ENCODE results near the gene IFNL4. TPM values are rescaled to one million over a fixed set of nuclear protein-coding genes. Genes with fewer than 3 reads are reported as not detected.
"Not testable (repeated sequence)": the region's sequence is repeated elsewhere in the genome, so short reads cannot be mapped to it uniquely, and the experiment has no call there.

The IFNL4 gene
- total RNA-seq = 0.81 TPM

DNA sequence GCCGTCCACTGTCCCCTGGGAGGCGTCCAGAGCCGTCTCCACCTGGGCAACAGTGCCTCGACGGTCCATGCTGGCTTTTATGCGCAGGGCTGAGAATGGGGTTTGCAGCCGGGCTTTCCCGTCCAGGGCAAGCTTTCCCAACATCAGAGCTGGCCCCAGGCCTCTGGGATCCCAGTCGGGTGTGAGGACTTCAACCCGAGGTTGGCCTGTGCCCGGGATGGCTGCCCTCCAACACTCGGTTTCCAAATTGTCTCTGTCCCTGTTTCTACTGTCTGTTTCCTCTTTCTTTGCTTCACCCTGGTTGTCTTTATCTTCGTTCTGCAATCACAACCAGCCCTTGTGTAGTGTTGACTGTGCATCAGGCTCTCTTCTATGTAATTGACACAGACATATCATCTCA is at the start of gene IFNL4:
Gene IFNL4, minus strand, starts transcription at position 51 of the 400 bp plus-strand sequence.
- no peak for DNase-seq (ENCODE audit: low read depth in 2 of 3, low spot score in 2 of 3)

DNA sequence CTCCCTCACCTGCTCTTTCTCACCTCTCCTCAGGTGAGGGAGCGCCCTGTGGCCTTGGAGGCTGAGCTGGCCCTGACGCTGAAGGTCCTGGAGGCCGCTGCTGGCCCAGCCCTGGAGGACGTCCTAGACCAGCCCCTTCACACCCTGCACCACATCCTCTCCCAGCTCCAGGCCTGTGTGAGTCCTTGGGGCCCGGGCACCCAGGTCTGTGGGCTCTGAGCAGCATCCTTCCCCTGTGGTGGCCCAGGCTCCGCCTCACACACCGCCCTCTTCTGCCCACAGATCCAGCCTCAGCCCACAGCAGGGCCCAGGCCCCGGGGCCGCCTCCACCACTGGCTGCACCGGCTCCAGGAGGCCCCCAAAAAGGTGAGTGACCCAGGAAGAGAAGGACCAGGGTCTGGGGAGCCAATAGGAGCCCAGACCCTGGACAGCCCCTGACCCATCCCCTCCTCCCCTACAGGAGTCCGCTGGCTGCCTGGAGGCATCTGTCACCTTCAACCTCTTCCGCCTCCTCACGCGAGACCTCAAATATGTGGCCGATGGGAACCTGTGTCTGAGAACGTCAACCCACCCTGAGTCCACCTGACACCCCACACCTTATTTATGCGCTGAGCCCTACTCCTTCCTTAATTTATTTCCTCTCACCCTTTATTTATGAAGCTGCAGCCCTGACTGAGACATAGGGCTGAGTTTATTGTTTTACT is 49.4 kb upstream of the IFNL4 start:
- DNase-seq (ENCODE audit: low read depth in 2 of 3, low spot score in 2 of 3) = peak in 1 of 3 donors; percentile 67

DNA sequence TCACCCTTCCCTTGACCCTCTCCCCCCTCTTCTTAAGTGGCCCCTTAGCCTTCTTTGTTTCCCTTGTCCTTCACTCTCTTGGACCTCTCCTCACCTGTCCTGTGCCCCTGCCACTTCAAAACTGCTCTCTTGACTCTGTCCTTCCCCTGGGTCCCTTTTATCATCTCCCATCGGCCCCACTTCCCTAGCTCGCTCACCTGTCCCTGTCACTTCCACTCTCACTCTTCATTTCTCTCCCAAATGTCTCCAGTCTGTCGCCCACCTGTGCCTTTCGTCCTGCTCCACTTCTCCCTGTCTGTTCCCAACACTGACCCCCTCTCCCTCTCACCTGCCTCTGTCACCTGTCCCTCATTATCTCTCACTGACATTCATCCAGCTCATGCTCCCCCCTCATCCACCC is 48.2 kb upstream of the IFNL4 start:
- no peak for DNase-seq (ENCODE audit: low read depth in 2 of 3, low spot score in 2 of 3)

DNA sequence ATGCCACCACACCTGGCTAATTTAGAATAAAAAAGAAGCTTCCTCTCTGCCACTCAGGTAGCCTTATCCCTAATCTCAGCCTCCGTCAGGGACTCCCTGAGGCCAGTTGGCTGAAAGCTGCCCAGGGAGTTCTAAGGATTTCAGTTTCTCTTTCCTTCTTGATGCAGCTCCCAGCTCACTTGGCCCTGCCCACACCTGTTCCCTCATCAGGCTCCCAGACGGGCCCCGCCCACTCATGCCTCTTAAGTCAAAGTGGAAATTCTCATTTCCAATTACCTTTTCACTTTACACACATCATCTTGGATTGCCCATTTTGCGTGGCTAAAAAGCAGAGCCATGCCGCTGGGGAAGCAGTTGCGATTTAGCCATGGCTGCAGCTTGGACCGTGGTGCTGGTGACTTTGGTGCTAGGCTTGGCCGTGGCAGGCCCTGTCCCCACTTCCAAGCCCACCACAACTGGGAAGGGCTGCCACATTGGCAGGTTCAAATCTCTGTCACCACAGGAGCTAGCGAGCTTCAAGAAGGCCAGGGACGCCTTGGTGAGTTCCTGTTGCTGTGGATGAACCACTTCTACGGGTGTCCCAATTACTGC is 47.5 kb upstream of the IFNL4 start, which contains the start of gene IFNL1:
Gene IFNL1, plus strand, starts transcription at position 353 of the 591 bp plus-strand sequence. Its CDS starts 15 bp downstream, at position 368.
- DNase-seq (ENCODE audit: low read depth in 2 of 3, low spot score in 2 of 3) = no peak

DNA sequence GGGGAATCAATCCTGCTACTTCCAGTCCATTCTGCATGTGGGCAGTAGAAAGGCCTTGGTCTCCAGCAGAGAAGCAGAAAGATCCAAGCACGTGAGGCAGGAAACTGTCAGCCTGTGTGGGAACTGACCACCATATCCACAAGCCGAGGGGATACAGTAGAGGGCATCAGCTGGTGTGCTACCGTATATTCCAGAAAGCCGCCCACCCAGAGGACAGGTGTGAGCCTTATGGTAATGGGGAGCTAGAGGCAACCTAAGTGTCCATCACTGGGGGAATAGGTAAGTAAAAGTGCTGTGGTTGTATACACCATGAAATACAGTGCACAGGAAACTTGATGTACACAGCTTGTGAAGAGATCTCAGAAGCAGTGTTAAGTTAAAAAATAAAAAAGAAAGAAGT is 44.7 kb upstream of the IFNL4 start:
- no peak for DNase-seq (ENCODE audit: low read depth in 2 of 3, low spot score in 2 of 3)

DNA sequence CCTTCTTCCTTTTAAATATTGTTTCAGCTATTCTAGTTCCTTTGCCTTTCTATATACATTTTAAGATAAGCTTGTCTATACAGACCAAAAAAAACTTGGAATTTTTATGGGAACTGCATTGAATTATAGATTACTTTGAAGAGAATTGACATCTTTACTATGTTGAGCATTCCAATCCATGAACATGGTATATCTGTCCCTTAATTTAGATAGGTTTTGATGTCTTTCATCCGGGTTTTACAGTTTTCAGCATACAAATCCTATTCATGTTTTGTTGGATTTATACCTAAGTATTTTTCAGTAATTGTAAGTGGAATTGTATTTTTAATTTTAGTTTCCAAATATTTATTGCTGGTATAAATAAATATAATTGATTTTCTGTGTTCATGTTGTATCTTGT is 35.4 kb upstream of the IFNL4 start:
- no peak for DNase-seq (ENCODE audit: low read depth in 2 of 3, low spot score in 2 of 3)

DNA sequence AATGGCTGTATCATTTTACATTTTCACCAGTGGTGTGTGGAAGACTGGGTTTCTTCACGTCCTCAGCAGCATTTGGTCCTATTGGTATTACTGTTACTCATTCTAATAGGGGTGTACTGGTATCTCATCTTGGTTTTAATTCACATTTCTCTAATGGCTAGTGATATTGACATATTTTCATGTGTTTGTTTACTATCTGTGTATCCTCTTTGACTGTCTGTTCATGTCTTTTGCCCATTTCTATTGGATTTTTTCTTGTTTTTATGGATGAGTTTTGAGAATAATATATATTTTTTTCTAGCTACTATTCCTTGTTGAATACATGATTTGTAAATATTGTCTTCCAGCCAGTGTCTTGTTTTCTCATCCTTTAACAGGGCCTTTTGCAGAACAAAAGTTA is 33.4 kb upstream of the IFNL4 start:
- DNase-seq (ENCODE audit: low read depth in 2 of 3, low spot score in 2 of 3) = no peak

DNA sequence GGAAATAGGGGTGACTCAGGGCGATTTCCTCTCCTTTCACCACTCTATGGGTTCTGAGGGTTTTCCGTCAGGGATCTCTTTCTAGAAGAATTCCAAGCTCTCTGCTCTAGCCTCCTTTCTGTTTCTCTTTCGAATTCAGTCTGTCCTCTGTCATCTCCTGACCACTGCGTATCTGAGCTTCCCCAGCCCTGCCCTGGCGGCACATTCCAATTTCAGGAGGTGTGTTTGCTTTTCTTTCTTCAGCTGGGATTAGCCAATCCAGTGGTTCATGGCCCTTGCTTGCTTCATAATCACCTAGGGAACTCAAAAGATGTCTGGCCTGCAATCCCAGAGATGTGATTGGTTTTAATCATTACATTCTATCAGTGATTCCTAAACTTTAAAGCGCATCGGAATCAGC is 28.9 kb upstream of the IFNL4 start:
- DNase-seq (ENCODE audit: low read depth in 2 of 3, low spot score in 2 of 3) = no peak

DNA sequence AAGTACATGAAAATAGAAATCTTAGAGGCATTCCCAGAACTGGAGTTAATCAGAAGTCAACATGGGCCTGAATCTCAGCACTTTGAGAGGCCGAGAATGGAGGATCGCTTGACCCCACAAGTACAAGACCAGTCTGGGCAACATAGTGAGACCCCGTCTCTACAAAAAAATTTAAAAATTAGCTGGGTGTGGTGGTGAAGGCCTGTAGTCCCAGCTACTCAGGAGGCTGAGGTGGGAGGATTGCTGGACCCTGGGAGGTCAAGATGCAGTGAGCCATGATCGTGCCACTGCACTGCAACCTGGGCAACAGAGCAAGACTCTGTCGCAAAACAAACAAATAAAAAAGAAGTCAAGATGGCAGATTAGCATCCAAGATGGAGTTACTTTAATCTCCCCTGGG is 28.1 kb upstream of the IFNL4 start:
- no peak for DNase-seq (ENCODE audit: low read depth in 2 of 3, low spot score in 2 of 3)

DNA sequence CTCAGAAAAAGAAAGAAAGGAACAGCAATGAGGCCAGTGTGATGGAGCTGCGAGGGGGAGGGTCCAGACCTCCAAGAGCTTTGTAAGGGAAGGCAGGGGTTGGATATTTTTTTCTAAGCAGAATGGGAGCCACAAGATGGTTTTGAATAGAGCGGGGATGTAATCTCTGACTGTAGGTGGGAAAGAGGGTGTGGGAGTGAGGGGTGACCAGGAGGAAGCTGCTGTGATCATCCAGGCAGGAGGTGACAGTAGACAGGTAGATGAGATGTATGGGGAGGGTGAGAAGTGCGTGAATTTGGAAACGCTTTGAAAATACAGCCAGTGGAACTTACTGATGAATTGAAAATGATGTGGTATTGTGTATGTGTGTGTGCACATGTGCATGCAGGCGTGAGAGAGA is 26.9 kb upstream of the IFNL4 start:
- DNase-seq (ENCODE audit: low read depth in 2 of 3, low spot score in 2 of 3) = no peak

DNA sequence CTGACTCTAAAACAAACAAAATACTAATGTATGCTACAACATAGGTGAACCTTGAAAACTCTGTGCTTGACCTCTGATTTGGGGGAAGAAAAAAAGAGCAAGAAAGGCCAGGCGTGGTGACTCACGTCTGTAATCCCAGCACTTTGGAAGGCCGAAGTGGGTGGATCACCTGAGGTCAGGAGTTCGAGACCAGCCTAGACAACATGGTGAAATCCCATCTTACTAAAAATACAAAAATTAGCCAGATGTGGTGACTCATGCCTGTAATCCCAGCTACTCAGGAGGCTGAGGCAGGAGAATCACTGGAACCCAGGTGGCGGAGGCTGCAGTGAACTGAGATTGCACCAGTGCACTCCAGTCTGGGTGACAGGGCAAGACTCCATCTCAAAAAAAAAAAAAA is 25.2 kb upstream of the IFNL4 start:
- not testable (repeated sequence) for DNase-seq (ENCODE audit: low read depth in 2 of 3, low spot score in 2 of 3)

DNA sequence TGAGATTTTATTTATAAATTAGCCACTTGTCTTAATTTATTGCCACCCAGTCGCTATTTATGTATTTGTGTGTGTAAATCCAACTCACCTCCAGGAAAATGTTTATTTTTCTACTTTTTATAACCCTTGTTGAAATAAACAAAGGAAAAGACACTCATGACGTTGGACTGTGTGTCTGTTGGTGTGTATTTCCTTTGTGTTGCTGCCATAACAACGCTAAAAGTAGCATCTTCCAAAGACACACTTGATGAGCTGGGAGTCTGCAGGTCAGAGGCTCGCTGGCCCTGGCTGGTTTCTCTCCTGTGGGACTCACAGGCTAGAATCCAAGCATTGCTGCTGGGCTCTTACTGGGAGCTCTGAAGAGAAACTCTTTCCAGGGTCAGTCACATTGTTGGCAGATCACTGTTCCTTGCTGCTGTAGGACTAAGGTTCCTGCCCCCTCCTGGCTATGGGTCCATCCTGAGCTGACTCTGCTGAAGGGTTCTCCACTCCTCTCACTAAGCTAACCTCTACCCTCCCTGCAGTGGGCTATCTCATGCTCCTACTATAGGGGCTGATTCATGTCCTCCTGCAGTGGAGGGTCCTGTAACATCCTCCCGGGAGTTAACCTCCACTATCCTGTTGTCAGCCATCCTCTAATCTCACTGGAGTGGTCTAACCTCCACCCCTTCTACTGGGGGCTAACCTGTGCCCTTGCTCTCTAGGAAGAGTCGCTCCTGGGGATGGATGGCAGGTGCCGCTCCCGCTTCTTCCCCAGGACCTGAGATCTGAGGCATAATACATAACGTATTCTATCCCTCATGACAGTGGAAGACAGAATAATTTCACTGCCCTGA is 21.6 kb upstream of the IFNL4 start:
- no peak for DNase-seq (ENCODE audit: low read depth in 2 of 3, low spot score in 2 of 3)

DNA sequence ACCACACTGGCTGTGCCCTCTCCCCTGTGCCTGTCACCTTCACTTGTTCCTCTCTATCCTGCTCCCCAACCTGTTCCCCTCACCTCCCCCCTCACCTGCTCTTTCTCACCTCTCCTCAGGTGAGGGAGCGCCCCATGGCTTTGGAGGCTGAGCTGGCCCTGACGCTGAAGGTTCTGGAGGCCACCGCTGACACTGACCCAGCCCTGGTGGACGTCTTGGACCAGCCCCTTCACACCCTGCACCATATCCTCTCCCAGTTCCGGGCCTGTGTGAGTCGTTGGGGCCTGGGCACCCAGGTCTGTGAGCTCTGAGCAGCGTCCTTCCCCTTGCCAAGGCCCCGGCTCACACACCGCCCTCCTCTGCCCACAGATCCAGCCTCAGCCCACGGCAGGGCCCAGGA is 20.7 kb upstream of the IFNL4 start:
- not testable (repeated sequence) for DNase-seq (ENCODE audit: low read depth in 2 of 3, low spot score in 2 of 3)

DNA sequence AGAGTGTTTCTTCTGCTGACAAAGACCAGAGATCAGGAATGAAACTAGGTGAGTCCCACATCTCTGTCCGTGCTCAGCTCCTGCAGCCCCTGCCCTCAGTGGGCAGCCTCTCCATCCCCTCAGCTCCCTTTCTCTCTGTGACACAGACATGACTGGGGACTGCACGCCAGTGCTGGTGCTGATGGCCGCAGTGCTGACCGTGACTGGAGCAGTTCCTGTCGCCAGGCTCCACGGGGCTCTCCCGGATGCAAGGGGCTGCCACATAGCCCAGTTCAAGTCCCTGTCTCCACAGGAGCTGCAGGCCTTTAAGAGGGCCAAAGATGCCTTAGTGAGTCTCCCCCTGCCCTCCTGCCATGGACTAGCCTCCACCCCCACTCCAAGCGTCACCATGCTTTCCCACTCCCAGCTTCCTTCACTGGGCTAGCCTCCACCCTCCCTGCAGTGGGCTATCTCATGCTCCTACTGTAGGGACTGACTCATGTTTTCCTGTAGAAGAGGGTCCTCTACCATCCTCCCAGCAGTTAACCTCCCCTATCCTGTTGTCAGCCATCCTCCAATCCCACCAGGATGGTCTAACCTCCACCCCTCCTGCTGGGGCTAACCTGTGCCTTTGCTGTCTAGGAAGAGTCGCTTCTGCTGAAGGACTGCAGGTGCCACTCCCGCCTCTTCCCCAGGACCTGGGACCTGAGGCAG is 20.0 kb upstream of the IFNL4 start:
- not testable (repeated sequence) for DNase-seq (ENCODE audit: low read depth in 2 of 3, low spot score in 2 of 3)

DNA sequence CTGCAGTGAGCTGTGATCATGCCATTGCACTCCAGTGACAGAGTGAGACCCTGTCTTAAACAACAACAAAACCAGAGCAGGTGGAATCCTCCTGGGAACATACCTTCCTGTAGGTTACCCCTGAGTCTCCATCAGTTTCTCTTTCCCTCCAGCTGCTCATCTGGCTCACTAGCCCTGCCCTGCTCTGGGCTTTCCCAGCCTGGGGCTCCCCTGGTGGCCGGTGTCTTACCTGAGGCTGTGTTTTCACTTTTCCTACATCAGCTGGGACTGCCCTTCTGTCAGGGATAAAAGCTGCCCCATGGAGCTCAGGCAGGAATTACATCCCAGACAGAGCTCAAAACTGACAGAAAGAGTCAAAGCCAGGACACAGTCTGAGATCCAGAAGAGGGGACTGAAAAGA is 19.4 kb upstream of the IFNL4 start, which contains the start of gene IFNL2:
Gene IFNL2, plus strand, starts transcription at position 312 of the 400 bp plus-strand sequence. CDS start 173 bp downstream, outside the sequence.
- DNase-seq (ENCODE audit: low read depth in 2 of 3, low spot score in 2 of 3) = not testable (repeated sequence)

DNA sequence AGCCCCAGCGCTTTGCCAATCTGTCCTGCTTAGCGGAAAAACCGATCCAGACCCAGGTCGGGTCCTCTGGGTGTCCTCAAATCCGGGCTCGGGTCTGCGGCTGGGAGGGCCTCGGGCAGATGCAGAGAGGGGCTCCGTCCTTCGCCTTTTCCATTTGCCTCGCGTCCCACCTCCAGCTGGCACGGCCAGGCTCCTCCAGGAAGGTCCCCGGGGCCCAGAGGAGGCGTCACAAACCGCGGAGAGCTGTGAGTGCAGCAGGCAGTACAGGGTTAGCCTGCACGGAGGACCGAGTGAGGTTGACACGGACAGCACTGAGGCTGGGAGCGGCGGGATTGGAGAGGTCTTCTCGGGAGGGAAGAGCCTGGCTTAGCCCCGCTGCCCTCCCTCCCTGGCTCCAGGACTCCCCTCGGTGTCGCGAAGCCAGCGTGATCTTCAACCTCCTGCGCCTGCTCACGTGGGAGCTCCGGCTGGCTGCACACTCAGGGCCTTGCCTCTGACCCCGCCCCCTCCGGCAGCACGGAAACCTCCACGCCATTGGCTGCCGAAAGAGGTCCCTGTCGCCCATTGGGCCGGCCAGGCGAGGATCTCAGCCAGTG is 16.8 kb upstream of the IFNL4 start:
- DNase-seq (ENCODE audit: low read depth in 2 of 3, low spot score in 2 of 3) = no peak

DNA sequence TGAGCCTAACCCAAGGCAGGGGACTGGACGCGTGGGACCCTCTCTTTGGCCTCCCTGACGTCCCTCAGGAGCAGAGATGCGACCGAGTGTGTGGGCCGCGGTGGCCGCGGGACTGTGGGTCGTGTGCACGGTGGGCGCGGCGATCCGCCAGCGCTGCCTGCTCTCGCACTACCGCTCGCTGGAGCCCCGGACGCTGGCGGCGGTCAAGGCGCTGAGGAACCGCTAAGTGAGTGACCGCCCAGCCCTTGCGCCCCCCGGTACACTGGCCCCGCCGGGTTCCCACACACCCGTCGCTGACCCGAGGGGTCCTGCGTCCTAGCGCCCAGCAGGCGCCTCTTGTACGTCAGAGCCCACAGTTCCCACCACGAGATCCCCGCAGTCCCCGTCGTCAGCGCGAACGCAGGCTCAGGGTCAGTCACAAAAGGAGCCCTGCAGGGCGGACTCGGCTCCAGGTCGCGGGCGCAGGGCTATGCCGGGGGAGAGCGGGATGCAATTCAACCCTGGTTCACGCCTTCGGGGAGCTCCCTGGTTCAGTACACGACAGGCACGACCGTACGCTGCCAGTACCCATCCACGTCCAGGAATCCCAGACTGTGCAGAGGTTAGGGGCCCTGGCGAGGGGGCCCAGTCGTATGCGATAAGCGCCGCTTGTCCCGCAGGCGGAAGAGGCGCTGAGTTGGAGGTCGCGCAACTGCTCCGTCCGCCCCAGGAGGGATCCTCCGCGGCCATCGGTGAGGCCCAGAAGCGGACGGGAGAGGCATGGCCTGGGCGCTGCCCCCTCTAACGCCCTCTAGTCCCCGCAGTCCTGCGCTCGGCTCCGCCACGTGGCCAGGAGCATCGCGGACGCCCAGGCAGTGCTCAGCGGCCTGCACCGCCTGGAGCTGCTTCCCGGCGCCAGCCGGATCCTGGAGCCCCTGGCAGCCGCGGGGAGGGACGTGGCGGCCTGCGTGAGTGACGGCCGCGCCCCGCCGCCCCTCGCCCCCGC is 15.9 kb upstream of the IFNL4 start:
- no peak for DNase-seq (ENCODE audit: low read depth in 2 of 3, low spot score in 2 of 3)

DNA sequence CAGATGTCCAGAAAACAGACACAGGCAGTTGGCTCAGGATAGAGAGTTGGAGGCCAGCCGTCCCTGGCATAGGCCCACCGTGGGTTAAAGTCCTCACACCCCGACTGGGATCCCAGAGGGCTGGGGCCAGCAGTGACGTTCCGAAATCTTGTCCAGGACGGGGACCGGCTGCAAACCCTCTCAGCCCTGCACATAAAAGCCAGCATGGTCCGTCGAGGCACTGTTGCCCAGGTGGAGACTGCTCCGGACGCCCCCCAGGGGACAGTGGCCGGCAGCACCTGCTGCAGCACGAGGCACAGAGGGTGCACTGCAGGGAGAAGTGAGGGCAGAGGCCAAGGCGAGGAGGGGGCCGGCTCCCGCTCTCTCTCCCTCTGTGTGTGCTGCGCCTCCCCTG is 15.3 kb upstream of the IFNL4 start:
- no peak for DNase-seq (ENCODE audit: low read depth in 2 of 3, low spot score in 2 of 3)

DNA sequence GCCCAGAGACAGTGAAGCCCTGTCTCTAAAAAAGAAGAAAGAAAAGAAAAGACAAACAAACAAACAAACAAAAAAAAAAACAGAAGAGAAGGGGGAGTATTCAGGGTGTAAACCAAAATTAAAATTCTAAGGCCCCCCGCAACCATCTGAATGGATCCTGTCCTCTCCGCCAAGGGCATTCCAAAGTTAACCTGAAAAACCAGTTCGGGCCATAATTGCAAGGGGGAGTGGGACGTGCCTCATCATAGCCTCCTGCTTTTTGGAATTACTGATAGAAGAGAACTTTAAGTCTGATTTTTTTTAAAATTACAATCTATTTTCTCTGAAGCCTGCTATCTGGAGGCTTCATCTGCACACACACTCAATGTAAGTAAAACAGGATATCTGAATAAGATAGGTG is 13.8 kb upstream of the IFNL4 start:
- DNase-seq (ENCODE audit: low read depth in 2 of 3, low spot score in 2 of 3) = no peak
